Large intestine (tissue), 3 donors: ENCODE results near the gene MERTK. TPM values are rescaled to one million over a fixed set of nuclear protein-coding genes. Genes with fewer than 3 reads are reported as not detected.
"Not testable (repeated sequence)": the region's sequence is repeated elsewhere in the genome, so short reads cannot be mapped to it uniquely, and the experiment has no call there.

Experiments
- DNase-seq, 2 donors: peaks; one replicate each; pipeline versions ENCODE4 v3.0.0 to v3.0.0-alpha.2; 2013
- H3K27ac ChIP-seq: one replicate; pipeline ENCODE4 v1.5.1; 2013; ENCODE audit warnings: low read length
- H3K27me3 ChIP-seq: 2 replicates; pipeline ENCODE4 v1.6.1; 2013; ENCODE audit warnings: low read length; ENCODE audit not compliant: control insufficient read depth, insufficient read depth
- H3K36me3 ChIP-seq: 2 replicates; pipeline ENCODE4 v1.6.1; 2013; ENCODE audit warnings: low read length; ENCODE audit not compliant: control insufficient read depth, insufficient read depth
- H3K4me1 ChIP-seq: one replicate; pipeline ENCODE4 v1.6.1; 2013; ENCODE audit warnings: low read length; ENCODE audit not compliant: control insufficient read depth, insufficient read depth
- H3K4me3 ChIP-seq: one replicate; pipeline ENCODE4 v1.5.1; 2013; ENCODE audit warnings: low read length
- H3K9me3 ChIP-seq: one replicate; pipeline ENCODE4 v1.6.1; 2013; ENCODE audit warnings: mild to moderate bottlenecking, low read depth, low read length, moderate library complexity; ENCODE audit not compliant: control insufficient read depth
- WGBS: methylation state at CpG from one replicate; pipeline ENCODE4 v1.1.5; 2013; ENCODE audit warnings: low lambda C conversion rate; ENCODE audit not compliant: insufficient coverage; 5-methylcytosine and 5-hydroxymethylcytosine counted together
- polyA plus RNA-seq: library from polyadenylated mRNA; unstranded; fragments of 120-200 nt; gene quantifications from one replicate; pipeline ENCODE4 v1.2.1, GENCODE V29; 2013

Gene MERTK
- polyA plus RNA-seq, 1 donor: 8.7 TPM

DNA sequence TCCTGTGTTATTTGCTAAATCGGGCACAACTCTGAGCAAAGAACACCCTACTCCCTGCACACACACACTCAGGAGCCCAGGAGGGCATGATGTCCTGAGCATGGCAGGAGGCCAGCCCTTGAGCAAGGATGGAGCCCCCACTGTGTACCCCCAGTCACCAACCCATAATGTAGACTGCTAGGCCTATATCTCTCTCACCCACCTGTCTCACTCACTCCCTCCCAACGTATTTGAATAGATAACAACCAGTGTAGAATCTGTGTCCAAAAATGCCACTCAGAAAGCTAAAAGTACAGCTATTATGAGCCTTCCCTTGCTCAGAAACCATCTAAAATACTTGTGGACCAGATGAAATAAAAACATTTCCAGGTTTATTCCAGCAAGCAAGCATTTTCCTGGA lies 29.3 kb downstream of the MERTK start:
- Histone ChIP-seq H3K9me3 (no peaks in the 10 kb centered on the region), H3K27ac (no peak overlapping the region), H3K4me1 (no peaks in the 10 kb centered on the region), H3K4me3 (no peak overlapping the region), H3K36me3 (peaks cover 7% of the 10 kb centered on the region), H3K27me3 (no peaks in the 10 kb centered on the region)
- no CpG with 5 or more reads among the region's 2 CpGs for WGBS
- DNase-seq: no peak

DNA sequence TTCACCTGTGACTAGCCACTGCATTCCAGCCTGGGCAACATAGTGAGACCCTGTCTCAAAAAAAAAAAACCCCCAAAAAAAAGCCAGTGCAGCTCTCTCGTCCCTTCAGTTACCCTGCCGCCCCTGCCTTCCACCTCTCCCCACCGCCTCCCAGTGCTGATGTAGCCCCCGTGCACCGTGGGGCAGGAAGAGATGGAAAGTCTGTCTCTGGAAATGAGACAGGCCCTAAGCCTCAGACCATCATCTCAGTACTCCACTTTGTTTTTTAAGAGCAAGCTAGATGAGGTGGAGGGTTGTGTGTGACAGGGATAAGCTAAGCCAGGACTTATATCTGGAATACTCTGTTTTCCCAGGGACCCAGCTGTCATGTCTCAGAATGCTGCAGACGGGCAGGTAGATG lies 32.0 kb downstream of the MERTK start:
- Histone ChIP-seq H3K9me3 (no peaks in the 10 kb centered on the region), H3K27ac (no peak overlapping the region), H3K27me3 (no peaks in the 10 kb centered on the region), H3K4me1 (no peaks in the 10 kb centered on the region), H3K4me3 (no peak overlapping the region), H3K36me3 (peaks cover 7% of the 10 kb centered on the region)
- DNase-seq: no peak
- no CpG with 5 or more reads among the region's 6 CpGs for WGBS

DNA sequence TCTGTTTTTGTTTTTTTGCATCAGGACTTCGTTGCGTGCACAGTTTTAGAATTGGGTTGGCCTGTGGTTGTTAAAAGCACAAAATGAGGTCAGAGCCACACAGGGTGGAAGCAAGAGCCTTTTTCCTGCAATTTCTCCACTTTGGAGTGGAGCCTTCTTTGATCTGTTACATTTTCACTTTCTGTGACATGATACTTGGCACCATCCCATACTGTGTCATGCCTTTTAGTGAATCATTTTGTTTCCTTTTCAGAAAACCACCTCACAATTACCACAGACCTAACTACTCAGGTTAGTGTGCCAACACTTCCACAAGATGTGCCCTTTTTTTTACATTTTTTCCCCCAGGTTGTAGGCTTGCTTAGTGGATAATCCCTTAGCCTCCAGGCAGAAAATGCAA lies 32.5 kb downstream of the MERTK start:
- no peak overlapping the region for H3K4me3 ChIP-seq
- H3K27me3 ChIP-seq: no peaks in the 10 kb centered on the region
- H3K27ac ChIP-seq: no peak overlapping the region
- no CpG with 5 or more reads among the region's 2 CpGs for WGBS
- H3K36me3 ChIP-seq: peaks cover 7% of the 10 kb centered on the region
- no peaks in the 10 kb centered on the region for H3K4me1 ChIP-seq
- no peak for DNase-seq
- no peaks in the 10 kb centered on the region for H3K9me3 ChIP-seq

DNA sequence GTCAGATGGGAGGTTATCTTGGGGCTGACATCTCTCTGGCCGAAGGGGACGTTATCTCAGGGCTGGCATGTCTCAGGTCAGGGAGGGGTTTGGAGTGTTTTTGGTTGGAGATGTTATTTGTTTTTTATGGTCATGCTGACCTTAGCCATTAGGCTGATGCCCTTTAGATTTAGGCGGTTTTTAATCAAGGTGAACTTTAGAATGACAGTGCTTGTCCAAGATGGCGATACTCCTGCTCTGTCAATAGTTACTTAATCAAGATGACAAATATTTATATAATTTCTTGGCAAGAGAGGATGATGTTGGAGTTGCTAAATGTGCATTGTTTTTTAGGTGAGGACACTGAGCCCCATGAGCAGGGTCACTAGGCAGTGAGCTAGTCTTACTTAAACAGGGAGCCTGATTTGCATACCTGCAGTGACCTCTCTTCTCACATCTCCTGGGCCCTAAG lies 34.5 kb downstream of the MERTK start:
- no CpG with 5 or more reads among the region's 4 CpGs for WGBS
- Histone ChIP-seq H3K27me3 (no peaks in the 10 kb centered on the region), H3K27ac (no peak overlapping the region), H3K4me1 (no peaks in the 10 kb centered on the region), H3K36me3 (peaks cover 7% of the 10 kb centered on the region), H3K9me3 (no peaks in the 10 kb centered on the region), H3K4me3 (no peak overlapping the region)
- no peak for DNase-seq

DNA sequence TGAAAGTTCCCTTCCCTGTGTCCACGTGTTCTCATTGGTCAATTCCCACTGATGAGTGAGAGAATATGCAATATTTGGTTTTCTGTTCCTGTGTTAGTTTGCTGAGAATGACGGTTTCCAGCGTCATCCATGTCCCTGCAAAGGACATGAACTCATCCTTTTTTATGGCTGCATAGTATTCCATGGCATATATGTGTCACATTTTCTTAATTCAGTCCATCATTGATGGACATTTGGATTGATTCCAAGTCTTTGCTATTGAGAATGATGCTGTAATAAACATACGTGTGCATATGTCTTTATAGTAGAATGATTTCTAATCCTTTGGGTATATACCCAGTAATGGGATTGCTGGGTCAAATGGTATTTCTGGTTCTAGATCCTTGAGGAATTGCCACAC lies 35.5 kb downstream of the MERTK start:
- not testable (repeated sequence) for H3K4me1 ChIP-seq, H3K27me3 ChIP-seq, H3K4me3 ChIP-seq, DNase-seq, H3K9me3 ChIP-seq, H3K27ac ChIP-seq, H3K36me3 ChIP-seq
- WGBS: no CpG with 5 or more reads among the region's 4 CpGs

DNA sequence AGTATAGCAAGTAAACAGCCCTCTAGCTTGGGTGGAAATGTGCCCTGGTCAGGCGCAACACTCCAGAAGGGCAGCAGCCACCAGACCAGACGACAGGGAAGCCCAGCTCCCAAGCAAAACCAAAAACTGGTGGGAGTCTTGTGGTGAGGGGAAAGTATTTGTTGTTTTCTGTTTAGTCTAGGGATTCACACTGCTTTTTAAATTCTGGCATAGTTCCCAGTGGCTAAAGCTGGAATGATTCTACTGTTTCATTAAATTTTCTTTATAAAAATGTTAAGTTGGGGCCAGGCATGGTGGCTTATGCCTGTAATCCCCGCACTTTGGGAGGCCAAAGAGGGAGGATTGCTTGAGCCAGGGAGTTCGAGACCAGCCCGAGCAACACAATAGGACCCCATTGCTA lies 38.5 kb downstream of the MERTK start:
- Histone ChIP-seq H3K27ac (no peak overlapping the region), H3K36me3 (no peaks in the 10 kb centered on the region), H3K4me3 (no peak overlapping the region), H3K4me1 (no peaks in the 10 kb centered on the region), H3K27me3 (no peaks in the 10 kb centered on the region), H3K9me3 (no peaks in the 10 kb centered on the region)
- DNase-seq: no peak
- no CpG with 5 or more reads among the region's 5 CpGs for WGBS

DNA sequence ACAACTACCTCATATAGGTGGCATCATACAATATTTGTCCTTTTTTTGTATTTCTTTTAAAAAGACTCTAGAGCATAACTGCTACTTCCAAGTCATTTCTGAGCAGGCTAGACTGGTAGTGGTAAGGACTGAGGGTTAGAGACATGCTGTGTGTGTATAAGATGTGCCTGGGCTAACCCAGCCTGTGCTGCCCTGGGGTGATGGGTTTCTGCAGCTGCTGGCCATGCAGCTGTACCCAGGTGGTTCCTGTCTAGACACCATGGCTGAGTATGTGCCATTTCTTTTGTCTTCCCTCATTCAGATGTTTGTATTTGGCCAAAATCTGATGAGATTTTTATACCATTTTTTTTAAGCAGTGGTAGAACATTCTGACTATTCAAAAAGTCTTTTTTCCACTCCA lies 40.0 kb downstream of the MERTK start:
- DNase-seq: no peak
- H3K27me3 ChIP-seq: no peaks in the 10 kb centered on the region
- no peaks in the 10 kb centered on the region for H3K36me3 ChIP-seq
- H3K9me3 ChIP-seq: no peaks in the 10 kb centered on the region
- no peak overlapping the region for H3K27ac ChIP-seq
- H3K4me1 ChIP-seq: no peaks in the 10 kb centered on the region
- no peak overlapping the region for H3K4me3 ChIP-seq

DNA sequence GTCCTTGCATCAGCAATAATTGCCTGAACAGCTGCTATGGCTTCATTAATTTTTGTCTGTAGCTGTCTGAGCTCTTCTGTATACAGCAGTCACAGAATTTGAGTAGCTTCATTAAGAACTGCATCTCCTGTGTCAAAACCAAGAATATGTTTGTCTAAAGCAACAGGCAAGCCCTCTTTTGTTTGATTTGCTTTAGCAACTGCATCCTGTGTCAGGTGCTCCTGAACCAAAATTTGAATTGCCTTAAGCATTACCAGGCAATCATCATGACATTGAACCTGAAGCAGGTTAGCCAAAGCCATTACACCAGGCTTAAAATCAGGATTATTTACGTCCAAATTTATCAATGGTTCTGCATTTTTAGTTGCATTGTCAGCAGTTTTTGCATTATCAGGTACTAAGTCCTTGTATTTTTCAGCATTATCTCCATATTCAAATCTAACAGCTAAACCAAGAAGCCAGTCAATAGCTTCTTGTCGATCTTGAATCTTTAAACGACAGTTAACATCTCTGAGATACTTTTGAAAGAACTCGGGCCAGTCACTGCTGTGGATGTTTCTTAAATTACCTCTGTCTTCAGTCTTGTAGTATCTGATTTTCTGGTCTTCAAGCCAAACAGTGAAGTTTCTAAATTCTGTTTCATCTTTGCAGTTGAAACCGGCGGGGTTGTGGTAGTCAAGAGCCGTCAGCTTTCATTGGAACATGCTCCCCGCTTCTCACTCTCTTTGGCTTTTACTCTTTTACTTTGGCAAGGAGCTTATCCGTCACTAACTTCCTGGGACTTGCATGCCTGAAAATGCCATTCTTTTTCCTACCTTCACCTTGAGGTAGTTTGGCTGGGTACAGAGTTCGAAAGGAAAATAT lies 42.2 kb downstream of the MERTK start:
- Histone ChIP-seq H3K27ac (no peak overlapping the region), H3K36me3 (no peaks in the 10 kb centered on the region), H3K4me3 (no peak overlapping the region), H3K4me1 (peaks cover under 1% of the 10 kb centered on the region), H3K9me3 (no peaks in the 10 kb centered on the region), H3K27me3 (no peaks in the 10 kb centered on the region)
- no peak for DNase-seq
- WGBS: 92% methylated on average over 6 of the region's 10 CpGs

DNA sequence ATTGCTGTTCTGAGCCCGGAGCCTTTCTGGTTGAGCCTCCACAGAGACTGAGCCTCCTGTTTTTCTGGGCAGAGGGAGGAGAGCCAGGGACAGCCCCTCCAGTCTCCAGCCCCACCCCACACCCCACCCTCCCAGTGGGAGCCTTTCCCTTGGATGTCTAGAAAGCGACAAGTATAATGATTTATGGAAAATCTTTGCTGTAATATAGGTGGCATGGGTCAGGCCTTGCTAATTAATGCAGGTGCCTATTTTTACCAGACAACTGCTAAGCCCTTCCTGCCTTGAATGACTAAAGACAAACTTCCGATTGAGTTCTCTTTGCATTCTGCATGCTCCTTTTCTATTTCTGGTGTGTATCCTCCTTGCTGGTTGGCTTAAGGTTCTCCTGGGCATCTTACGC lies 43.1 kb downstream of the MERTK start:
- H3K36me3 ChIP-seq: no peaks in the 10 kb centered on the region
- no peak for DNase-seq
- WGBS: 100% methylated on average over 2 of the region's 4 CpGs
- no peak overlapping the region for H3K27ac ChIP-seq
- H3K4me1 ChIP-seq: peaks cover 10% of the 10 kb centered on the region
- H3K27me3 ChIP-seq: no peaks in the 10 kb centered on the region
- no peaks in the 10 kb centered on the region for H3K9me3 ChIP-seq
- no peak overlapping the region for H3K4me3 ChIP-seq

DNA sequence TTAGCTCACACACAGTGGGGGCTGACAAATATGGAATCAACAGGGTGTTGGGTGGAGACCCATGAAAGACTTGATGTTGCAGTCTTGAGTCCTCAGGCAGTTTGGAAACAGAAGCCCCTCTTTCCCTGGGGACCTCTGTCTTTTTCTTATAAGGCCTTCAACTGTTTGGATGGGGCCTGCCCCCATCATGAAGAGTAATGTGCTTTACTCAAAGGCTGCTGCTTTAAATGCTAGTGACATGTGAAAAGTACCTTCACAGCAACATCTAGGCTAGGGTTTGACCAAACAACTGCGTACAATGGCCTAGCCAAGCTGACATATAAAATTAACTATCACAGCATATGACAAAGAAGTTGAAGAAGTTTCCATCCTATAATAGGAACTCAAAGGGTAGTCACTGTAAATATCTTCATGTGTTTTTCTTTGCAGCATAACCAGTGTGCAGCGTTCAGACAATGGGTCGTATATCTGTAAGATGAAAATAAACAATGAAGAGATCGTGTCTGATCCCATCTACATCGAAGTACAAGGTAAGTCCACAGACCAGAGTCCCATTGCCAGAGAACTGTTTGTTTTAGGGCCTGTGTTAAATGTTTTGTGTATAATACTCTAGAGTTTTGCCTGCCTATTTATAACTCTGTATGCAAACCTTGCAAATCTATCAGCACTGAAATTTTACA lies 46.3 kb downstream of the MERTK start:
- WGBS: no CpG with 5 or more reads among the region's 5 CpGs
- no peaks in the 10 kb centered on the region for H3K27me3 ChIP-seq
- no peak for DNase-seq
- peaks cover 6% of the 10 kb centered on the region for H3K36me3 ChIP-seq
- H3K4me1 ChIP-seq: peaks cover 15% of the 10 kb centered on the region
- H3K4me3 ChIP-seq: no peak overlapping the region
- H3K9me3 ChIP-seq: no peaks in the 10 kb centered on the region
- H3K27ac ChIP-seq: no peak overlapping the region
